Kidney tubule cell (primary cell): ENCODE data around the gene CDK12.

Experiments used
- DNase-seq: peaks from one replicate; pipeline ENCODE4 v3.0.0-alpha.2; 2018; ENCODE audit warnings: low spot score

The CDK12 gene

GRCh38 chr17:39549747-39550573, 88.7 kb downstream of the CDK12 start:
- no peak for DNase-seq

GRCh38 chr17:39551879-39552278, 90.6 kb downstream of the CDK12 start:
- no peak for DNase-seq

GRCh38 chr17:39553341-39553945, 92.2 kb downstream of the CDK12 start:
- peak; percentile 51 for DNase-seq

- no peak for DNase-seq
Measured at GRCh38 chr17:39555368-39555767, 94.1 kb downstream of the CDK12 start.

DNA sequence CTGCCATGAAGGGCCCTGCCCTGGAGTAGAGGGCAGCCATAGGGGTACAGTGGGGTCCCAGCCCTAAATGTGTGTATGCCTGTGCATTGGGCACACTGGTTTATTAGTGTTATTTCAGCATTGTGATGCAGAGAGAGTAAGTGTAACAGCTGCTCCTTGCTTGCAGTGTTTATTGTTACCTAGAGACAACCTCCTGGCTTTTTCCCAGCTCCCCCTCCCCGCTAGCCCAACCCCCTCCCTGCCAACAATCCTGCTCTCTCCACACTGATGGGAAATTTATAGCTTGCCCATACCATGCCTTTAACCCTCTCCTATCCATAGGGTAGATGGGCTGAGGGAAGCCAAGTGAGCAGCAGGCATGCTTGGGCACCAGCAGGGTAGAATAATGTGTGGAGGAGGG, 95.1 kb downstream of the CDK12 start:
- no peak for DNase-seq

DNA sequence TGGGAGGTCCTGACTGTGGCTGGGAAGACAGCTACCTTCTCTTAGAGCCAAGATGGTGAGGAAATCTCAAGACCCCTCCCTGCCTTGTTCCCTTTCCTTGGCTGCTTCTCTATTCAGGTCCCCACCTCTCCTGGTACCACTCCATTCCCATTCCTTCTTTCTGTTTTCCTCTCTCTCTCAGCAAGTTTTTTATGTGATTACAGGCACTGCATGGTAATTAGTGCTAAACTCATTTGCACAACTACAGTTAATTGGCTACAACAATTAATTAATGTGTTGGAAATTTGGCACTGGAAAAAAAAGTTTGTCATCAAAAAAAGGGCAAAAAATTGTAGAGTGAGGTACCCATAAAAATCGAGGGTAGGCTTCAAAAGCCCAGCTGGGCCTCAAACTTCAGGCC, 101.1 kb downstream of the CDK12 start:
- DNase-seq = no peak

GRCh38 chr17:39562976-39563375, 101.7 kb downstream of the CDK12 start:
- DNase-seq = no peak

GRCh38 chr17:39563476-39563875, 102.2 kb downstream of the CDK12 start:
- no peak for DNase-seq

GRCh38 chr17:39564211-39564848, 103.0 kb downstream of the CDK12 start:
- DNase-seq = no peak

- no peak for DNase-seq
Measured at GRCh38 chr17:39566094-39566850, 105.0 kb downstream of the CDK12 start.

GRCh38 chr17:39568702-39569101, 107.4 kb downstream of the CDK12 start:
- no peak for DNase-seq

DNA sequence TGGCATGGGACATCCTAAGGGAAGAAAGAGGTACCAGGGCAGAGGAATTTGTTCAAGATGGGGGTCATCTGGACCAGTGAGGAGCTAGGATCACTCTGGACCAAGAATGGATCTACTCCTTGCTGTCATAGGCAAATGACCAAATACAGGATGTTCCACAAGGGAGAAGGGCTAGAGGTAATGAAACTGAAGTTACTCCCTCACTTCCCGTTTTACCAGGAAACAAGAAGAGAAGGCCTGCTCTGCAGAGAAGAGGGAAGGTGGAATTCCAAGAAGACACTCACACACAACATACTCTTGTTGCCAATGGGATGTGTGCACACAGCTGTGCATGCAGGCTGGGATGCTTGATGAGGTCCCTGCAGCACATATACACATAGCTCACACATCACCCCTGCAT, 107.8 kb downstream of the CDK12 start:
- DNase-seq = no peak

GRCh38 chr17:39572121-39572520, 110.8 kb downstream of the CDK12 start:
- DNase-seq = no peak

DNA sequence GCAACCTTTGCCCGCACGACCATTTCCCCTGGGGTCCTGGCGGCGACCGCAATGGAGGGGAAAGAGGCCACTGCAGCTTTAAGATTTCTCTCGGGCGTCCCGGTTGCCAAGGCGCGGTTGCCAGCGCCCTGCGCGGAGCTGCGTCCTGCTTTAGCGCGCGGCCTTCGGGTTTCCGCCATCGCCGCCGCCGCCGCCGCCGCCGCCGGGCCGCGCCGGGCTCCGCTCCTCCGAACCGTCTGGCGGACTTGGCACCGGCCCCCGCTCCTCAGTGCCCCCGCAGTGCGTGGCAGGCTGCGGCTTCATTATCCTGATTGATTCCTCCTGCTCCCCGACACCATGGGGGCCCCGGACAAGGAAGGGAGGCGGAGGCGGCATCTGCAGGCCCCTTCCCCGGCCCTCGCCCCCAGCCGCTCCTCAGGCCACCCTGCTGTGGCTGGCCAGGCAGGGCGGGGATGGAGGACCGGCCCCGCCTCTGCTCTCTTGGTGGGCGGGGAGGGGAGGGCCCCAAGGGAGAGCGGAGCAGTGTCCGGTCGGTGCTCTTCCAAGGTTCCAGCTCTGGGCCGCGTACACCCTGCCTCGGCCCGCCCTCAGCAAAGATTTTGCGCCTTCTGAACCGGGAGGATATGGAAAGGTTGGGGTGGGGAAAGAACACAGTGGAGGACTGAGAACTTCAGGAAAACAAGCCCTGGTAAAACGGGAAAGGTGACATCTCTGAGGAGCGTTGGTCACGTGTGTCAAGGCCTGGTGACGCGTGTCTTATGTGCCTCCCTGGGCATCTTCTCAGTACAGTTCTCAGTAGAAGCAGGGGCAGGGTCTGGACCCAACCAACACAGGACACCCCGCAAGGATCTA, 112.4 kb downstream of the CDK12 start:
- peak; percentile 72 for DNase-seq

- no peak for DNase-seq
Measured at GRCh38 chr17:39576187-39576586, 114.9 kb downstream of the CDK12 start.

- no peak for DNase-seq
Measured at GRCh38 chr17:39578272-39578671, 117.0 kb downstream of the CDK12 start.

DNA sequence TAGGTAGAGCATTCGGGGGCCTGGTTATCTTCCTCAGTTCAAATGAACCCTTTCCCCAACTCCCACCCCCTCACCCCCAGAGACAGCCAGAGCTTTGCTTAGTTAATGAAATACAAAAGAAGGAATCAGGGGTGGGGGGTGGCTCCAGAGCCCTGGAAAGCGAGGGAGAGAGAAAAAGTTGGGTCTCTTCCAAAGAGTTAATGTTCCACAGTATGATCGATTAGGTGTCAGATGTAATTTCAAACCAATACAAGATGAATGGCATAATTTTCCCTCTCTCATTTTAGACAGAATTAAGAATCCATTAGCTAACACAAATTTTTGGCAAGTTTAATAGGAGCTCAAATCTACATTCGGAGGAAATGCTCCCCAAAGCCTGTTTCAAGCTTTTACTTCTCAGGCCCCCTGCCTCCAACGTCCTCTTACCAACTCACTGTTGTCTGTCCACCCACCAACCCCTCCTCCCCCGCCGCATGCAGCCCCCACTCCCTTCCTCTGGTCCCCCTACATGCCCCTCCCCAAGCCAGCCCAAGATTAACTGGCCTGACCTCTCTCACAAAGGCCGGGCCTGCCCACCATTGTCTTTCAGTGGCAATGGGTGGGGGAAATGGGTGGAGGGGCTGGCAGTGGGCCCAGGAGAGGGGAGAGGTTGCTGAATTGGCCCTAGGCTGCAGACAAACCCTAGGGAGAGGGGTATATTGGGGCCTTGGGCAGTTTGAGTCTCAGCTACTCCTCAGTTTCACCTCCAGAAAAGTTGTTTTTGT, 118.2 kb downstream of the CDK12 start:
- no peak for DNase-seq

DNA sequence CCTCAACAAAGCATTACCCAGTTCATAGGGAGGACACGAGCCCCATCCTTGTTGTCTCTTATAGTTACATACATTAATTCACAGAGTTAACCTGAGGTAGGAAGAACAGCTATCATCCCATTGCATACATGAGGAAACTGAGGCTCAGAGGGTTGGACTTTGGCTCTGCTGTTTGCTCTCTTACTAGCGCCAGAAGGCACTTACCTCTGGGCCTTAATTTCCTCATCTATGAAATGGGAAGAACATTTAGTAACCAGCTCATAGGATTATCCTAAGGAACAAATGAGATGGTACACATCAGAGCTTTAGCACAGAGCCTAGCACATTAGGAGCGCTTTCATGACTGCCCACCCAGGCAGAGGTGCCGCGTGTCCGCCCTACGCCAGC, 118.8 kb downstream of the CDK12 start:
- DNase-seq = no peak

DNA sequence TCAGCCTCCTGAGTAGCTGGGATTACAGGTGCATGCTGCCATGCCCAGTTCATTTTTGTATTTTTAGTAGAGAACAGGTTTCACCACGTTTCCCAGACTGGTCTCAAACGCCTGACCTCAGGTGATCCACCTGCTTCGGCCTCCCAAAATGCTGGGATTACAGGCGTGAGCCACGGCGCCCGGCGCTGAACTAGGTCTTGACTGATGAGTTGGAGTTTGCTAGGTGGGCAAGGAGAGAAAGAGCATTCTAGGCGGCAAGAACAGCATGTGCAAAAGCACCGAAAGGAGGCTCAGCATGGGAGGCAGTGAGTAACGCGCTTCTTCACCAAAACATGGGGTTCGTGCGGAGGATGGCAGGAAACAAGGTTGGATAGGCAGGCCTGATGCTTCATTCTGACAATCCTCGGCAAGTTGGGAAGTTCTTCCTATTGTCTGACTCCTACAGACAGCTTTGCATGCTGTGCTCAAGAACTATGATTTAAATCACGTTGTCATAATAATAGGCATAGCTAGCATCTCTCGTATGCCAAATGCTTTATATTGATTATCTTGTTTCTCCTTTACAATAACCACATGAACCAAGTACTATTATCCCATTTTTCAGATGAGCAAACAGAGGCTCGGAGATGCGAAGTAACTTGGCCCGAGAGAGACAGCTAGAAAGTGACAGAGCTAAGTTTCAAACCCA, 119.9 kb downstream of the CDK12 start:
- DNase-seq = no peak

GRCh38 chr17:39581759-39582085, 120.4 kb downstream of the CDK12 start:
- no peak for DNase-seq
